GM19035 (cell line): ENCODE data around the gene TMEM37.

Experiments used
- ATAC-seq: cut with Tn5 transposase; IDR thresholded peaks from one replicate; pipeline ENCODE4 v1.9.1; 2021; ENCODE audit not compliant: unreplicated experiment

Gene TMEM37

DNA sequence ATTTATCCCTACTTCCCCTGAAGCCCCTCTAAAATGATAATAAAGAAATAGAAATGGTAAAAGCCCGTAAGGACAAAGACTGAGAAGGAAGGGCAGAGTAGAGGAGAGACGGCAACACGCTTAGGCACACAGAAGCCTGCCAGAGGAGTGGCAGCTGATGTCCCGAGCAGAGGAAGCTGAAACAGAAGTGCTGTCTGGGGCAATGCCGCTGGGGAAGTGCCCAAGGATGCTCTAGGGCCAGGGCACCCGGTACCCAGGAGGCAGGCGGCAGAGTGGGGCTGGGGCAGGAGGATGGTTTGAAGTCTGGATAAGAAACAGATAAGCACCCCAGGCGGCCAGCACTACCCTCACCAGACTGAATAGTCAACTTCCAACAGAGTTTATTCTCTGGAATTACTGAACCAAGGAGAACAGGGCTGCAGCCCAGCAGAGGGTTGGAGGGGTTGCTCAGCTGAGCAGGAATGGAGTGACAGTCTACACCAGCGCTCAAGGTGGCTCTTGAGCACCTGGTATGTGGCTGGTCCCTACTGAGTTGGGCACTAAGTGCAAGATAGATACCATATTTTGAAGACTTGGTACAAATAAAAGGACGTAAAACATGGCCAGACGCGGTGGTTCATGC is 22.4 kb downstream of the TMEM37 start:
- ATAC-seq: no peak

DNA sequence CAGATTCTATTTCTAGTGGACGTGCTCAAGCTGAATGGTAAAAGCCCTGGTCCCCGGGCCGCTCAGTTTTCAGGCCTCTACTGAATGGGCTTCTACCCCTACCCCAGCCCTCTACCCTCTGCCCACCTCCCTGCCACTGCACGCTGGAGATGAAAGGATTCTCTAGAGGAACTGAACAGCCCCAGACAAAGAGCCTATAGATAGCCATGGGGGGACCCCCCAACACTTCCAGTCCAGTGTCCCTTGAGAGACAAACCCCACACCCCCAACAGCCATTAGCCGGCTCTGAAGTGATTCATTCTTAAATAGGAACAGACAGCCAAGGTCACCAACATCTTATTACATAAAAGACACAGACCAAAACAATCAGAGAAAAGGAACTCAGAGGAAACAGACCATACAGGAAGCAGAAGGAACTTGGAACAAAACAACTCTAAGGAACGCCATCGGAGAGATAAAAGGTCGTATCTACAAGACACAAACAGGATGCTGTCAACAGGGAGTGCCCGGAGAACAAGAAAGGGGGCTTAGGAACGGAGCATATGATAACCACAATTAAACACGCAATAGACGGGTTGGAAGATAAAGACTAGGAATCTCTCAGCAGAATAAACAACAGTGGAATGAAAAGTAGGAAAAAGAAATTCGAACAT is 23.5 kb downstream of the TMEM37 start:
- no peak for ATAC-seq

DNA sequence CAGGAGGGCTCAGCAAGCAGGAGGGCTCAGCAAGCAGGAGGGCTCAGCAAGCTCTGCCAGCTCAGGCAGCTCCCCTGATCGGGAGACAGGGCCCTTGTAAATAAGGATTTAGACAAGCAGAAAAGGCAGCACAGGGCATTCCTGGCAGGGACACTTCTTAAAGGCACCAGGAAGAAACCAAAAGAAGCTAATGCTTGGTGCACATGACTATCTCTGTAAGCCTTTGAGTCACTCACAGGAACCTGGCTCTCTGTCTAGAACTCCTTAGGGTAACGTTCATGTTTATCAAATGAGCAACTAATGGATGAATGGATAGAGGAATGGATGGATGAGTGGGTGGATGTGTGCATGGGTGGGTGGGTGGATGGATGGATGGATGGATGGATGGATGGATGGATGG is 28.4 kb downstream of the TMEM37 start:
- ATAC-seq: no peak

DNA sequence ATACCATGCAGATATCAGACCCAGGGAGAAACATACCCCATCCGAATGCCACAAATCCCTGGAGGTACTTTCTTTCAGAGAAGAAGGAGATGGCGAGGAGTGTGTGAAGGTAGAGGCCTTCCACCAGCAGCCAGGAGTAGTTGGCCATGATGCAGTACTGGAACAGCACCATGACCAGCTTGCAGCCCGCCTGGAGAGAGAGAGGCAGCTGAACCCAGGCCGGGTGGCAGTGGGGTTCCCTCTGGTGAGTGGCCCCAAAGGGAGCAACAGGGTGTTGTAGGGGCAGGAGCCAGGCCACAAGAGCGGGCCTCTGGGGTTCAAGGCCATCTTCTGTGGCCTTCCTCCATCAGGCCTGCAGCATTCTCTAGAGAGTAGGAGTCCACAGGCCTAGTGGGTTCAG is 30.2 kb downstream of the TMEM37 start:
- ATAC-seq: no peak

DNA sequence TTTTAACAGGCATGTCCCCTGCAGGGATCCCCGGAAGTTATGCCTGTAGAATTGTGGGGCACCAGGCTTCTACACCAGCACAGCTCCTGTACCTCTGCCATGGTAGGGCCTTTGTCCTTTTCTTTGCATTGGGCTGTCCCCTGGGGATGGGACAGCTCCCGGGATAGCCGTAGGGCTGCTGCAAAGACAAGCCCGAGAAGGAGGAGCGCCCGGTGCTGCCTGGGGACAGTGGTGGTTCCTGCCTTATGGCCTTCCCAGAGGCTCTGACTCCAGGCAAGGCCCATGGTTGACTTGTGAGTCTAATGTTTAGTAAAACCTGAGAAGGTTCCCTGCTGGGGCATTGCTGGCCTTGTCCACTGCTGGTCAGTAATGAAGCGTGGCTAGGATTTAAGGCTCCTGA is 30.9 kb downstream of the TMEM37 start:
- ATAC-seq: no peak

DNA sequence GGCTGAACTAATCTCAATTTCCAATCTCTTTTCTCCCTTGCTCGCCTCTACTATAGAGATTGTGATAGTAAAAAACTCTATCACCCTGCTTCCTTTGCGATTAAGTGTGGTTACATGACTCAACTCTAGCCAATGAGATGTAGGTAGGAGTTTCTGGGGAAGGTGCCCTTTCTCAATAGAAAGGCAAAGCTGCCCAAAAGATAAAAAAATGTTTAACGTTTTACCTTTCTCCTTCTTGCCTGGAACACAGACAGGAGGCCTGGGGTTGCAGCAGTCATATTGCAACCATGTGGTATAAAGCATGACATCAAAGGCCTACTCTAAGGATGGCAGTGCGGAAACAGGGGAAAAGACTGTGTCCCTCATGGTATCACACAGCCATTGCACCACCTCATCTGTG is 31.5 kb downstream of the TMEM37 start:
- ATAC-seq: no peak

DNA sequence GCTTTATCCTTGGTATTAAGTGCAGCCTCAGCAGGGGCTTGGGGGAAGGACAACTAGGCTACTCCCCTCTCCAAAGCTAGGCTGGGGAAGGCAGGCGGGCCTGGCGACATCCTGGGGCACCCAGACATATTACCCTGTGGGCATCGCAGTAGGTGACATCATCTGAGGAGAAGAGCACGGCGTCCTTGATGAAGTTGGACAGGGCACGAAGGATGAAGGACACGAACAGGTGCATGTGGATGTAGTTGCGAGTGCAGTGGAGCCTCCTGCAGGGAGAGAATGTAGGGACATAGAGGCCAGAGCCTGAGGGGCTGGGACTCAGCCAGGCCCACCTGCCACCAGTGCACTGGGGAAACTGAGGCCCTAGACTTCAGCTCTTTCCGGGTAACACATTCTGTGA is 32.3 kb downstream of the TMEM37 start:
- no peak for ATAC-seq

DNA sequence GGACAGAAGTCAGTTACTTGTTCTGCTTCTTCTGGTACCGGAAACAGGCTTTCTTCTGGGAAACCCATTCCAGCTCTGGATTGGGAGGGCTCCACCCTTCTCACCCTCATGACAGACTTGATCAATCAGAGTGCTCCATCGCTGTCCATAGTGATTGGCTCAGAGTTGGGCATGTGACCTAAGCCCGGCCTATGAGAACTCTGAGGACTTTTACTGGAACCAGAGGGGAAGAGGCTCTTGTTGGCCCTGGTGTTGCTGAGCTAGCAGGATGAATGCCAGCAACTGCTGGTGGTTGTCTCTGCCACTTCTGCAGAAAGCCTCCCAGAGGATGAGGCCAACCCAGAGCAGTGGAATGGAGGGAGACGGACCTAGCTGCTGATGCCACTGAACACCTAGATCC is 33.3 kb downstream of the TMEM37 start:
- no peak for ATAC-seq

DNA sequence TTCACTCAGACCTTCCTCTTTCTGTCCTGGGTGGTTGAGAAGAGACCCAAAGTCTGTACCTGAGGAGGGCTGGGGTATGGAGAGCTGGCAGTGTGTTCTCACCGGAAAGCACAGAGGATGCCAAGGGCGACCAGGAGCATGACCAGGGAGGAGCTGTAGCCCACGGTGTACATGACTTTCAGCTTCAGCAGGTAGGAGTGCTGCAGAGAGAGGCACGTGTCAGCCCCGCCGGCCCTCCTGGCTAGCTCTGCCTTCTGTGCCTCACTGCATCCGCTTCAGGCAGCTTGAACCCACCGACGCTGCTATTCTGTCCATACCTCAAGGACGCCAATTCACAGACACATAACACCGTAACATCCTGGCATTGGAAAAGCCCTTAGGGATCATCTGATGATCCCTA is 34.0 kb downstream of the TMEM37 start:
- no peak for ATAC-seq

DNA sequence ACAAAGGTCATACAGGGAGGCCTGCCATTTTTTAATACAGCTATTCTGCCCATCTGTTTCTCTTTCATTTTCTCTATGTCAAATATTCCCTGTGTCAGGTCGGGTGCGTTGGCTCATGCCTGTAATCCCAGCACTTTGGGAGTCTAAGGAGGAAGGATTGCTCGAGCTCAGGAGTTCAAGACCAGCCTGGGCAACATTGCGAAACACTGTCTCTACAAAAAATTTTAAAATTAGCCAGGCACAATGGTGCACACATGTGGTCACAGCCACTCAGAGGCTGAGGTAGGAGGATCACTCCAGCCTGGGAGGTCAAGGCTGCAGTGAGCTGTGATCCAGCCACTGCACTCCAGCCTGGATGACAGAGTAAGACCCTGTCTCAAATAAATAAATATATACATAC is 34.7 kb downstream of the TMEM37 start:
- no peak for ATAC-seq

DNA sequence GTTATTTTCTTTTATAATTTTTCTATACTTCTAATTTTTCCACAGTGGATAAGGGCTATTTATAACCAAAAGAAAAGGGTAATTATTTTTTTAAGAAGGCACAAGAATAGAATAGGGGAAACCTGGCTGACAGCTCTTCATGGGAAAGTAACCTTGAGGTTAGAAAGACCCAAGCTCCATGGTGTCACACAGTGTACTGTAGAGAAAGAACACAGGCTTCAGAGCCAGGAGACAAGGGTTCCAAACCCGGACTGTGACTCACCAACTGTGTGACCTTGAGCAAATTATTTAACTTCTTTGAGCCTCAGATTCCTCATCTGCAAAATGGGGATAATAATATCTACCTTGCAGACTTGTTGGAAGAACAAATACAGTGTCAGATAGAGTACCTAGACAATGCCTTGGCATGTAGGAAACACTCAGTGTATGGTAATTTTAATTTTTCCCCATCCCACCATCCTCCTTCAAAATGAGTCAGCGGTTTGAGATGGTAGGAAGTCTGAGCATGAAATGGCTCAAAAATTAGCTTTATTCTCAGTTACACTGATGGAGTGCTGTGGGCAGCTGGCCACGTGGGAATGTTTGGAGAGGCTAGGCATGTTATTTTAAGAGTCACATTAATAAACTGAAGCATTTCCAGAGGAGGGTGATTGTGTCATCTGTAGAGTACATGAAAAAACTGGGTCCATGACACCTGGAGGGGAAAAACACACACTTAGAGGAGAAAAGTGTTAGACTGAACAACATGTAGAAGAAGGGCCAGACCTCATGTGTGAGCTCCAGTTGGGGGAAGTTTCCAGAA is 36.7 kb downstream of the TMEM37 start:
- no peak for ATAC-seq

DNA sequence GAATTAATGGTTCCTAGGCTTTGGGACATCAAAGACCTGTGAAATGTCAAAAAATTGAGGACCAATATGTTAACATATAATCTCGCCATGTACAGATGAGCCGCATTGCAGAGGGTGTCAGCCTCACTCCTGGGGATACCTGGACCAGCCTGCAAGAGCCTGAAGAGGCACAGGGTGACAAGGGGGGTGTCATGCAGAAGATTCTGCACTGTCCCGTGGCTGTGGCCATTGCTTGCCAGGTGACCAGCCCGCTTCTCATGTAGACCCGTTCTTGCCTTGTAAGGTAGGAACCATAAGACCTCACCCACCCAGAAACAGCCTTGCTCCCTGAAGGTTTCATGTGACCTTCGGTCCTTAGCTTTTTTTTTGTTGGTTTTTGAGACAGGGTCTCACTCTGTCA is 37.5 kb downstream of the TMEM37 start:
- ATAC-seq: no peak

DNA sequence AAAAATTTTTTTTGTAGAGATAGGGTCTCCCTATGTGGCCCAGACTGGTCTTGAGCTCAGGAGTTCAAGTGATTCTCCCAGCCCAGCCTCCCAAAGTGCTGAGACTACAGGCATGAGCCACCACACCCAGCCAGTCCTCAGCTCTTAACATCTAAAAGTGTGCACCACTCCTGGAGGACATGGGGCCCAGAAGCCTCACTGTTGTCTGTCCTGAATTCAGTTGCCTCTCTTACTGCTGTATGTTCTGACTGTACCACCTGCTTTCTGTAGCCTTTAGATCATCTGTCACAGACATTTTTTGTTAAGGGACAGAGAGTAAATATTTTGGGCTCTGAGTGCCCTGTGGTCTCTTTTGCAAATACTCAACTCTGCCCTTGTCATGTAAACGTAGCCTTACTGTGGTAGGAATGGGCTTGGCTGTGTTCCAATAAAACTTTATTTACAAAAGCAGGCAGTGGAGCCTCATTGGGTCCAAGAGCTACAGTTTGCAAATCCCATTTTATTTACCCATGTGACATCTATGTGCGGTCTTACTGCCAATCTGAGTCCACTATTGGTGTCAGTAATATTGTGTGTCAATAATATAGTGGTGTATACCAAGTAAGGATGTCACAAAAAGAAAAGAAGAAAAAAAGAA is 38.1 kb downstream of the TMEM37 start:
- ATAC-seq: no peak

DNA sequence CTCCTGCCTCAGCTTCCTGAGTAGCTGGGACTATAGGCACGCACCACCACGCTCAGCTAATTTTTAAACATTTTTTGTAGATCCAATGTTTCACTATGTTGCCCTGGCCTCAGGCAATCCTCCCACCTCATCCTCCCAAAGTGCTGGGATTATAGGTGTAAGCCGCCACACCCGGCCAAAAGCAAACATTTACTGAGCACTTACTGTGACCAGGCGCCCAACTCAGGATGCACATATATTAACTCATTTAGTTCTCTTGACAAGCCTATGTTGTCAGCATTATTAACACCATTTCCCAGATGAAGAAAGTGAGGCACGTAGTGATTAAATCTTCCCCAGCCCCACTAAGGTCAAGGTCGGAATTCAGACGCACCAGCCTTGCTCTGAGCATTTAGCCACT is 41.1 kb downstream of the TMEM37 start:
- no peak for ATAC-seq

DNA sequence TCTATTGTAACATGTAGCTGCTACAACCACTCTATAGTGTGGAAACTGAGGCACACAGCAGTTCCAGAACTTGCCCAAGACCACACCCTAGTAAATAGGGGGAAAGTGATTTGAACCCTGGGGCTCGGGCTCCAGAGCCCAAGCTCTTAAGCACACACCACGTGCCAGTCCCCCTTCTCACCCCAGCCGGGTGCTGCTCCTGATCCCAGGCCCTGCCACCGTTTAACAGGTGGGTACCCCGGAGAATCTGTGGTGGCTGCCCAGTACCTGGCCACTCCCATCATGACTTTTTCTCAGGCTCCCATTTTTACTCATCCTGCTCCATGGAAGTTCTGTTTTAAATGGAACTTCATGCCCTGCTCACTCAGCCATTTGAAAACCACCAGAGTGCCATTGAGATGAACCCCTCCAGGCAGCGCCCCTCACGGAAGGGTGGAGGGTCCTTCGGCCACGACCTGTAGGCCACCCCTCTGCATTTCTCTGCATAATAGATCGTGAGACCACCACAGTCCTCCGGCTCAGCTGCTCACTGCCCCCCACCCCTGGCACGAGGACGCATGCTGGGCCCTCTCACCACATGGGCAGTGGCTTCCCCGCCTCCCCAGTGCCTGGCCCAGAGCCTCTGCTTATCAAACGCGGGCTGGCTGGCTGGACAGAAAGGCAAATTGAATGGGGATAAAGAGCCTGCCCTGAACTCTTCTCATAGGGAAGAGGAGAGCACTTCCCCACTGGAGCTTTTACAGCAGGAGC is 42.1 kb downstream of the TMEM37 start:
- ATAC-seq: no peak

DNA sequence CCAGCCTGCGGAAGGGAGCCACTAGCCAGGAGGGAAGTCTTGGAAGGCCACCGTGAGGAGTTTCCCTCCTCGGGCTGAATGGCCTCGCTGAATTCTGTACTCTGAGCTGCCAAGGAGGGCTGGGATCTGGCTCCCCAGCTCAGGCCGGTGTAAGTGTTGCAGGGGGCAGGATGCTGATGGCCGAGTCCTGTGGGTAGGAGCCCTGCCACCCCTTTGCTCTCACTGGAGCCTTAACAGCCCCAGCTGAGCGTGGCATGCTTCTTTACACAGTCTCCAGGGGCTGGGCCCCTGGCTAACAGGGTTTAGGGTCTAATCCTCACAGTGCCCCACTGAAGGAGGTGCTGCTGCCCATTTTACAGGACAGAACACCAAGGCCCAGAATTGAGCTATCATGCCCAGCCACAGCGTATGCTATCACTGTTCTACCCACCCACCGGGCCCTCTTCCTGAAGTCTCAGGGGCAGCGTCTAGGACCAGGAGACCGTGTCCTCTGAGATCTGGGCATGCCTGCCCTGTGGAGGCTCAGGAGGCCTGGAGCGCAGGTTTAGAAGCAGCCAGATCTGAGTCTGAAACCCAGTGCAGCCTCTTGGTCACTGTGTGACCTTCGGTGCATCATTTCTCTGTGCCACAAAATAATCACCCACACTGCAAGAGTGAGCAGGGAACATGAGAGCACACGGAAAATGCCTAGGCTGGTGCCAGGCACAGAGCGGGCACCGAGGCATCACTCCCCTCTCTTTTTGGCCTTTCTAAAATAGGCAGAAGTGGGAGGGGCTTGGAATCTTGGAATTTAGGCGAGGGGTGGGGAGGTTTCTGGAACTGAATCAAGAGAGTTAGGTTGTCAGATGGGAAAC is 42.9 kb downstream of the TMEM37 start:
- no peak for ATAC-seq

DNA sequence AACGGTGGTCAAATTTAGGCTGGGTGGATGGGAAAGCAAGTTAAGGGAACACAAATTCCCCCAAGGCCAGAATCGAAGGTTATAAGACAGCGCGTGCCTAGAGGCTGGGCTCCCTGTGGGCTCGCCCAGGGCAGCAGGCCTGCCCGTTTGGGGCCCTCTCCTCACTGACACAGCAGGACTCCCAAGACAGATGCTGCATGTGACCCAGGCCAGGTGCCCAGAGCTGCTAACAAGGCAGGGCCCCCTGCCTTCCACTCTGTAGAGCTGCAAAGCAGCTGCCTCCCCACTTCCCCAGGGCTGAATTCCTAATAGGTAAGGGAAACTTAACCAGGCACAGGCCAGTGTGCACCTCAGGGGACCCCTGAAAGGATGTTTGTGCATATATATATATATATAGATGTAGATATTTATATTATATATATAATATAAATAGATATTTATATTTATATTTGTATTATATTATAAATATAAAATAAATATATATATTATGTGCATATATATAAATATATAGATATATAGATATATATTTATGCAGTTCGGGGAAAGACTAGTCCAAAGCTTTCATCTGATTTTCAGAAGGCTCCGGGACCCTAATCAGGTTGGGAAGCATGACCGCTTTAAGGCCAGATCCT is 43.7 kb downstream of the TMEM37 start:
- ATAC-seq: no peak

DNA sequence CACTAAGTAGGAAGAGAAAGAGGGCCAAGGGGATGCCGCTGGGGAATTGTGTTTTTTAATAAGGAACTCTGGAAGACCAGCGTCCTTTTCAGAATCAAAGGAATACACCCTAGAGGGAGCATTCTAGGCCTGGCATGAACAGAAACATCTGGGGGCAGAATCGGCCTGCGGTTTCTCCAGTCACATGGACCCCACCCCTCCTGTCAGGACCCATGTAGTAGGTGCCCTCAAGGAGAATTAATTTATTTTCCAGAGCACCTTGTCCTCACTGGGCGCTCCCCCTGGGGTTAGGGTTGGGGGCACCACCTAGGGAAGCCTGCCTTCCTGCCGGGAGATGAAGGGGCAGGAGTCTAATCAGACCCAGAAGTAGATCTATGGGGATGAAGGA is 44.2 kb downstream of the TMEM37 start:
- ATAC-seq: no peak

DNA sequence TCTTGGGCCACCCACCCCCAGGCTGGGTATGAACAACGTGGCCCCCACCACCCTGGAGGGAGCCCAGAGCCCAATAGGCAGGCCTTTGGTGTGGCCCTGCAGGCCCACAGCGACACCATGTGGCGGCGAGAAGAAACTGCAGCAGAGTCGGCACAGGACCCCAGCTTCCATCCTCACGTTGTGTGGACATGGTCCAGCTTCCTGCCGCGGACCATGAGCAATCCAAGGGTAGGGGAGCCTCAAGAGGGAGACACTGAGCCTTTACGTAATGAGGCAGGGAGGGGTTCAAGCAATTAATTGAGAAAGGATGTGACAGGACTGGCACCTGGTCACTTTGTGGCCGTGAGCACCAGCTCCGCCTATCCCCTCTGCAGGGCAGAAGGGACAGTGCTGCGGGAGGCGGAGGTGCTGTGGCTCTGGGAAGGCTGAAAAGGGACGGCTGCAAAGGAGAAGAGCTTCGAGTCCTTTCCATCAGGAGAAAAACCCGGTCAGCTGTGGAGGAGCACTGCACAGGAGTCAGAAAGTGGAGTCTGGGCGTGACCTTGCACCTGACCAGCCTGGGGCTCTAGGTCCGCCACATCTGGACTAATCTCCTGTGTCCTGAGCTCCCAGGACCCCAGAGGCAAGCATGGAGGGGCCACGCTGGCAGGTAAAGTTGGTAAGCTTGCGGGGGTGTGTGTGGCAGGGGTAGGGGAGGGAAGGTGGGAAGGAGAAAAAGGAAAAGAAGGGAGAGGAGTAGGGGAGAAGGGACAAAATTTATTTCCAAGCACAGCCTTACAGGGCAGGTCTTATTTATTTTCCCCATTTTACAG is 44.9 kb downstream of the TMEM37 start:
- ATAC-seq: peak; percentile 58
